Panc1 (cell line): ENCODE data around the gene RNF115. TPM values are rescaled to one million over a fixed set of nuclear protein-coding genes. Genes with fewer than 3 reads are reported as not detected.

Source experiments
- ATAC-seq: fragments of 200-7000 bp; cut with Tn5 transposase; 2 replicates; pipeline ENCODE4 v1.9.1; 2020; ENCODE audit warnings: mild to moderate bottlenecking, moderate library complexity
- BruUV-seq: library from RNA; stranded (reverse); fragments of 400-500 nt; replicated peaks from 2 replicates; lab custom pipeline; 2021; lab: Mats Ljungman, UMichigan
- CTCF ChIA-PET: fragments of 300-600 bp; sonication (Branson Sonifier 250); formaldehyde crosslinking; loops from one replicate; lab custom pipeline; 2022; ENCODE audit warnings: antibody characterized with exemption; lab: Charles Lee
- POLR2A ChIA-PET: fragments of 300-600 bp; sonication (Branson Sonifier 250); formaldehyde crosslinking; loops from one replicate; lab custom pipeline; 2022; ENCODE audit warnings: antibody characterized with exemption; lab: Charles Lee
- DNase-seq: peaks from one replicate; pipeline ENCODE4 v3.0.0-alpha.2; 2010; ENCODE audit warnings: low read depth, low spot score
- H3K27ac ChIP-seq: 2 replicates; pipeline ENCODE4 v1.5.1; 2011; ENCODE audit warnings: mild to moderate bottlenecking, low read length, inconsistent platforms
- H3K27me3 ChIP-seq: fragments of 200-500 bp; sonication (Bioruptor generic); 2 replicates; pipeline ENCODE4 v1.6.0; 2014; ENCODE audit warnings: low read length, inconsistent platforms; ENCODE audit not compliant: control insufficient read depth, insufficient read depth
- H3K36me3 ChIP-seq: fragments of 200-500 bp; sonication (Bioruptor generic); 2 replicates; pipeline ENCODE4 v1.5.1; 2014; ENCODE audit warnings: inconsistent platforms, mild to moderate bottlenecking, low read length, moderate library complexity; ENCODE audit not compliant: control insufficient read depth, insufficient read depth
- H3K4me1 ChIP-seq: 2 replicates; pipeline ENCODE4 v1.5.1; 2011; ENCODE audit warnings: inconsistent platforms, mild to moderate bottlenecking, low read length, moderate library complexity; ENCODE audit not compliant: control insufficient read depth, insufficient read depth
- H3K4me3 ChIP-seq, 2 experiments: 2 replicates each; pipeline ENCODE4 v1.5.1; 2011 to 2012; ENCODE audit warnings: low read depth in 2 of 2, low read length in 2 of 2, mild to moderate bottlenecking in 2 of 2, inconsistent platforms in 1 of 2, moderate library complexity in 1 of 2
- H3K9me3 ChIP-seq: fragments of 200-500 bp; sonication (Bioruptor generic); 2 replicates; pipeline ENCODE4 v1.5.1; 2014; ENCODE audit warnings: low read depth, mild to moderate bottlenecking, inconsistent platforms, low read length, moderate library complexity; ENCODE audit not compliant: control insufficient read depth, insufficient read depth
- POLR2AphosphoS5 ChIP-seq: IDR thresholded peaks from 2 replicates; pipeline ENCODE4 v1.6.1; 2012; ENCODE audit warnings: mild to moderate bottlenecking, low read depth, low read length, moderate library complexity
- REST ChIP-seq, 2 experiments: IDR thresholded peaks; 2 replicates each; pipeline ENCODE4 v1.6.1; 2011 to 2012; ENCODE audit warnings: low read depth in 2 of 2, control low read depth in 1 of 2, low read length in 1 of 2, mild to moderate bottlenecking in 1 of 2, moderate library complexity in 1 of 2; ENCODE audit not compliant: insufficient read depth in 1 of 2
- SIN3A ChIP-seq: IDR thresholded peaks from 2 replicates; pipeline ENCODE4 v1.6.1; 2012; ENCODE audit warnings: low read depth, mild to moderate bottlenecking, low read length, moderate library complexity, borderline replicate concordance; ENCODE audit not compliant: insufficient read depth
- TCF7L2 ChIP-seq: IDR thresholded peaks from 2 replicates; pipeline ENCODE4 v1.6.1; 2011; ENCODE audit warnings: mild to moderate bottlenecking, low read depth, low read length, inconsistent platforms
- in situ Hi-C: cut with HindIII; loops from 2 replicates; pipeline ENCODE4 v1.10.0; 2016; ENCODE audit warnings: low sequenced_read_pairs, low pct_unique_long_range_greater_than_20kb
- intact Hi-C: fragments of 100-400 bp; cut with micrococcal nuclease; formaldehyde crosslinking; loops from one replicate; pipeline ENCODE4 v1.10.0; 2022; ENCODE audit not compliant: unreplicated experiment
- total RNA-seq: library from RNA; stranded (reverse); gene quantifications from one replicate; pipeline ENCODE4 v1.2.1, GENCODE V29; 2021; ENCODE audit not compliant: unreplicated experiment

RNF115 gene
- total RNA-seq, 1 experiment from 2014 or later = 14.5 TPM

GRCh38 chr1:145785547-145785946 lies 38.3 kb downstream of the RNF115 start:
- in situ Hi-C loops = no loop called here
- ATAC-seq (no peak), DNase-seq (no peak)
- BruUV-seq = no TSS peak
- ChIA-PET CTCF (no interaction called here), POLR2A (no interaction called here)
- Histone ChIP-seq H3K9me3 (no peaks in the 10 kb centered on the region), H3K27ac (0 out of 2 replicates have a peak overlapping the region, but pooled peaks have one; percentile 8), H3K27me3 (no peaks in the 10 kb centered on the region), H3K4me3 (no peak overlapping the region), H3K36me3 (no peaks in the 10 kb centered on the region), H3K4me1 (peaks cover 35% of the 10 kb centered on the region)
- intact Hi-C loops = no loop called here
- TF ChIP-seq REST (IDR thresholded peaks at IDR 0.05; ENCODE audit: insufficient read depth in 1 of 2, low read depth in 2 of 2, low read length in 1 of 2) (0 out of 4 replicates have a peak, but pooled peaks of 1 of the 2 experiments have one; percentile 6), SIN3A (no peak)

DNA sequence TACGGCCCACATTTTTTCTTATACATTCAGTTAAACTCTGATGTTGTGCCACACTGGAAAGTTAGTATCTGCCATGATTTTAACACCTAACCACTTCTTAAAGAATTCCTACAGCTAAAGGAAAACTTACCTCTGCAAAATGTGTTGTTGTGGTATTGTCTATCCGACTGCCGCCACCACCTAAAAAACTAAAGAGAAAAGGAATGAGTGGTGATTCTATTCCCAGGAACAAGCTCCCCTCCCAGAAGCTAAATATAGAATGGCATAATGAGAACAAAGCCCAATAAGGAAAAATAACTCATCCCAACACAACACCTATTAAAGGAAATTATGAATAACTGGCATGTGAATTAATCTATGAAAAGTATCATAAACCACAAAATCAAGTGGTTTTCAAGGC lies 39.5 kb downstream of the RNF115 start:
- in situ Hi-C loops = no loop called here
- POLR2A ChIA-PET = no interaction called here

DNA sequence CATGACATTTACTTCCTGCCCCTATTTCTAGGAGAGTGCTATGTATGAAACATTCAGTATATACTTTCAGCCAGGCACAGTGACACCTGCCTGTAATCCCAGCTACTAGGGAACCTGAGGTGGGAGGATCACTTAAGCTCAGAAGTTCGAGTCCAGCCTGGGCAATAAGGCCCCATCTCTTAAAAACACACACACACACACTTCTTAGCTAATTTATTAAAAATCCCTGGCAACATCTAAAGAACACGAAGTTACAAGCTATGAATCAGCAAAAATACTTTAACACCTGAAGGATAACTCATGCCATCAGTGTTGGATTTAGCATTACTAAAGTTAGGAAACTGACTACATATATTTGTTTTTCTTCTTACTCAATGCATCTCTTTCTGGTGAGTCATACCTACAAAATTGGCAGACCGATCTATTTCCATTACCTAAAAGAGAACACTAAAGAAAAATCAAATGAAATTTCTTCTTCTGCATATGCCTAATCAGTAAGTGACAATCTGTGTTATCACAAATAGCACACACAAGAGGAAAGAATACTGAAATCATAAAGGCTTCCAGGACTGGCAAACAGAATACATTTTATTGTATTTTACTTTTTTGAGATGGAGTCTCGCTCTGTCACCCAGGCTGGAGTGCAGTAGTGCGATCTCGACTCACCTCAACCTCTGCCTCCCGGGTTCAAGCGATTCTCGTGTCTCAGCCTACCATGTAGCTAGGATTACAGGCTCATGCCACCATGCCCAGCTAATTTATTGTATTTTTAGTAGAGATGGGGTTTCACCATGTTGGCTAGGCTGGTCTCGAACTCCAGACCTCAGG lies 41.4 kb downstream of the RNF115 start:
- no peaks in the 10 kb centered on the region for H3K27me3 ChIP-seq
- H3K4me3 ChIP-seq = peak overlapping the region in 1 of 2 experiments; percentile 2; a peak in 1 of 4 replicates
- TF ChIP-seq POLR2AphosphoS5 = peak; percentile 42; the same call in 1 of the 2 replicates
- TF ChIP-seq TCF7L2 = no peak
- POLR2A ChIA-PET = no interaction called here
- BruUV-seq = TSS peak; percentile 21
- H3K4me1 ChIP-seq = peaks cover 35% of the 10 kb centered on the region
- peaks cover 3% of the 10 kb centered on the region; the same call in 1 of the 2 replicates for H3K36me3 ChIP-seq
- ATAC-seq (peak; percentile 91), DNase-seq (peak; percentile 94)
- H3K9me3 ChIP-seq = no peaks in the 10 kb centered on the region
- intact Hi-C loops = no loop called here
- CTCF ChIA-PET = interaction anchor here (0.6 kb wide), 1 partner anchor 61 kb away, joined by 5 read pairs; no protein-coding TSS in a partner anchor
- H3K27ac ChIP-seq = peak overlapping the region; percentile 70
- in situ Hi-C loops = no loop called here

More for the DNA sequence above, 39.5 kb downstream of the RNF115 start:
- H3K27me3 ChIP-seq = no peaks in the 10 kb centered on the region
- no peak for TF ChIP-seq TCF7L2
- no TSS peak for BruUV-seq
- peaks cover 35% of the 10 kb centered on the region for H3K4me1 ChIP-seq
- H3K4me3 ChIP-seq = no peak overlapping the region
- intact Hi-C loops = no loop called here
- ATAC-seq = no peak
- H3K36me3 ChIP-seq = no peaks in the 10 kb centered on the region
- CTCF ChIA-PET = no interaction called here
- H3K9me3 ChIP-seq = no peaks in the 10 kb centered on the region
- H3K27ac ChIP-seq = peak overlapping the region; percentile 31; the same call in 1 of the 2 replicates
- DNase-seq = no peak
